Esophagus squamous epithelium (tissue), 4 donors: Measurements from ENCODE around the gene TCOF1.

ENCODE experiments used
- POLR2A ChIP-seq, 4 donors: fragments of 450-650 bp; IDR thresholded peaks; one replicate each; pipeline ENCODE4 v1.6.1; 2017; ENCODE audit warnings: antibody characterized with exemption in 4 of 4, mild to moderate bottlenecking in 4 of 4, moderate library complexity in 3 of 4
- TF ChIP-seq, protein P1 (sequence below), 6 experiments: fragments of 450-650 bp in 4 of 6; fragments of 200-600 bp in 2 of 6; sonication (generic) in 2 of 6; IDR thresholded peaks; one replicate each; pipeline ENCODE4 v1.5.1; 2016 to 2019; ENCODE audit warnings: antibody characterized with exemption in 6 of 6, mild to moderate bottlenecking in 4 of 6, moderate library complexity in 4 of 6

- TF ChIP-seq, protein P1, sequence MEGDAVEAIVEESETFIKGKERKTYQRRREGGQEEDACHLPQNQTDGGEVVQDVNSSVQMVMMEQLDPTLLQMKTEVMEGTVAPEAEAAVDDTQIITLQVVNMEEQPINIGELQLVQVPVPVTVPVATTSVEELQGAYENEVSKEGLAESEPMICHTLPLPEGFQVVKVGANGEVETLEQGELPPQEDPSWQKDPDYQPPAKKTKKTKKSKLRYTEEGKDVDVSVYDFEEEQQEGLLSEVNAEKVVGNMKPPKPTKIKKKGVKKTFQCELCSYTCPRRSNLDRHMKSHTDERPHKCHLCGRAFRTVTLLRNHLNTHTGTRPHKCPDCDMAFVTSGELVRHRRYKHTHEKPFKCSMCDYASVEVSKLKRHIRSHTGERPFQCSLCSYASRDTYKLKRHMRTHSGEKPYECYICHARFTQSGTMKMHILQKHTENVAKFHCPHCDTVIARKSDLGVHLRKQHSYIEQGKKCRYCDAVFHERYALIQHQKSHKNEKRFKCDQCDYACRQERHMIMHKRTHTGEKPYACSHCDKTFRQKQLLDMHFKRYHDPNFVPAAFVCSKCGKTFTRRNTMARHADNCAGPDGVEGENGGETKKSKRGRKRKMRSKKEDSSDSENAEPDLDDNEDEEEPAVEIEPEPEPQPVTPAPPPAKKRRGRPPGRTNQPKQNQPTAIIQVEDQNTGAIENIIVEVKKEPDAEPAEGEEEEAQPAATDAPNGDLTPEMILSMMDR (IDR thresholded peaks at IDR 0.05) = no peak
- no peak for TF ChIP-seq POLR2A (IDR thresholded peaks at IDR 0.05)
Measured at GRCh38 chr5:150395688-150395975, 38.1 kb downstream of the TCOF1 start.
